ENCODE results near the gene POP7.

- TF ChIP-seq POLR2A (IDR thresholded peaks at IDR 0.05) (no peak), POLR2AphosphoS5 (IDR thresholded peaks at IDR 0.05) (no peak)
Measured at GRCh38 chr7:100710452-100710851, 4.5 kb downstream of the POP7 start.

Data from spleen (tissue), 3 donors.